Measurements from ENCODE around the gene GABPB2. TPM values are rescaled to one million over a fixed set of nuclear protein-coding genes. Genes with fewer than 3 reads are reported as not detected.

GABPB2 gene
- total and polyA plus RNA-seq, 8 donors, result 3.9 to 52.2 (median 6.6) TPM

DNA sequence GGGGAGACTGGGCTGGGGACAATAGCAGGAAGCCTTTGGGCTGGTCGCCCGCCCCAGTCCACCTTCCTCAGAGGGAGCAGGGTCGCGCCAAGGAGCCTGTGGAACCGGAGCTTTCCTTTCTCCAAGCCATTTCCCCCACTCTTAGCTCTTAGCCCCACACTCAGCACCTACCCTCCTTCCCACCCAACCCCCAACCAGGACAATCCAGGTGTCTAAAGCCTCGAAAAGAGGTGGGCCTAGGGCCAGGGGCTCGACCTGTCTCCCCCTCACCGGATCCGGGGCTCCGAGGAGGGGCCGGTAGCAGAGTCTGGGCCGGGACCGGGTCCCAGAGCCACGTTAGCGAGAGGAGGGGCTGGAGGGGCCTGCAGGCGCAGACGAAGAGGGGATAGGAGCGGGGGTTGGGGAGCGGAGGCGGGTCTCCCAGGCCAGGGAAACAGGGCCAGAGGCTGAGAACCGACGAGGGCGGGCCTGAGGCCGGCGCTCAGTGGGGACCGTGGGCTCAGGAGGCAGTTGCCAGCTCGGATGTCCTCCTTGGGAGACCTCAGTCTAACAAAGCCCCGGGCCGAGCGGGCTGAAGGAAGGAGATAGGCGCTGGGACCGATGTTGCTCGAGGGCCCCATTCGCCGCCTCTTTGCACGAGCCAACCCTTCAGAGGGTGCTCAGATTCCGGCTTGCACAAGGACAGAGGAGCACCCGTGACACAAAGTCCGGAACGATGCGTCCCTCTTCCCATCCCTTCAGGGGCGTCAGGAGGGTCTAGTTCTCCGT, 74.9 kb downstream of the GABPB2 start:
- H3K4me3 ChIP-seq, result peak overlapping the region; percentile 63 to 86 (median 80)
- peak overlapping the region in 4 of 5 donors; percentile 40 to 86 (median 72) for H3K27ac ChIP-seq
- H3K27me3 ChIP-seq, result peaks cover 0 to 12% (median 9%) of the 10 kb centered on the region in 3 donors
- WGBS, 5 donors, result 22 to 38% (median 28%) methylated on average over 31 to 43 of the region's 43 CpGs
- DNase-seq, result peak in 1 of 2 donors; percentile 58
- TF ChIP-seq POLR2AphosphoS5 (IDR thresholded peaks at IDR 0.05) (no peak), EP300 (IDR thresholded peaks at IDR 0.05) (no peak), POLR2A (IDR thresholded peaks at IDR 0.05) (no peak)
- TF ChIP-seq, protein P1, sequence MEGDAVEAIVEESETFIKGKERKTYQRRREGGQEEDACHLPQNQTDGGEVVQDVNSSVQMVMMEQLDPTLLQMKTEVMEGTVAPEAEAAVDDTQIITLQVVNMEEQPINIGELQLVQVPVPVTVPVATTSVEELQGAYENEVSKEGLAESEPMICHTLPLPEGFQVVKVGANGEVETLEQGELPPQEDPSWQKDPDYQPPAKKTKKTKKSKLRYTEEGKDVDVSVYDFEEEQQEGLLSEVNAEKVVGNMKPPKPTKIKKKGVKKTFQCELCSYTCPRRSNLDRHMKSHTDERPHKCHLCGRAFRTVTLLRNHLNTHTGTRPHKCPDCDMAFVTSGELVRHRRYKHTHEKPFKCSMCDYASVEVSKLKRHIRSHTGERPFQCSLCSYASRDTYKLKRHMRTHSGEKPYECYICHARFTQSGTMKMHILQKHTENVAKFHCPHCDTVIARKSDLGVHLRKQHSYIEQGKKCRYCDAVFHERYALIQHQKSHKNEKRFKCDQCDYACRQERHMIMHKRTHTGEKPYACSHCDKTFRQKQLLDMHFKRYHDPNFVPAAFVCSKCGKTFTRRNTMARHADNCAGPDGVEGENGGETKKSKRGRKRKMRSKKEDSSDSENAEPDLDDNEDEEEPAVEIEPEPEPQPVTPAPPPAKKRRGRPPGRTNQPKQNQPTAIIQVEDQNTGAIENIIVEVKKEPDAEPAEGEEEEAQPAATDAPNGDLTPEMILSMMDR (IDR thresholded peaks at IDR 0.05), result no peak
- H3K4me1 ChIP-seq, result peaks cover 9 to 52% (median 33%) of the 10 kb centered on the region in 4 donors
- no peaks in the 10 kb centered on the region for H3K36me3 ChIP-seq
- intact Hi-C loops (cut with DNase I; ENCODE audit: low total_unique reads), result no loop called here
- no peaks in the 10 kb centered on the region for H3K9me3 ChIP-seq

DNA sequence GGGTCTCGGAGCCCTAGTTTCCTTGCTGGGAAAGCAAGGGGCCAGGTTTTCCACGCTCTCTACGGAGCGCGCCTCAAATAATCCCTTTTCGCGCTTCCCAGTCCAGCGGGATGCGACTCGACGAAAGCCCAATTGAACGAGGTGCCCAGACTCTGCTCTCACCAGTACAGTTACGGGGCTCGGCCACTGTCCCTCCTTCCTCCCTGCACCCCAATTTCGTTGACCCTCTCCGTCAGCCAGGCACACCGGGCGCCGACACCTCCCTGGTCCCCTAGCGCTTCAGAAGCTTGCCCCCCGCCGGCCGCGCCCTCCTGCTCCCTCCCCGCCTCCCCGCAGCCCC, 75.5 kb downstream of the GABPB2 start:
- Histone ChIP-seq H3K27me3 (peaks cover 0 to 12% (median 9%) of the 10 kb centered on the region in 3 donors), H3K9me3 (no peaks in the 10 kb centered on the region), H3K4me3 (peak overlapping the region; percentile 63 to 86 (median 80)), H3K4me1 (peaks cover 9 to 52% (median 33%) of the 10 kb centered on the region in 4 donors), H3K27ac (peak overlapping the region; percentile 44 to 86 (median 64)), H3K36me3 (no peaks in the 10 kb centered on the region)
- 1% methylated on average over 16 to 26 of the region's 26 CpGs for WGBS, 5 donors
- intact Hi-C loops (cut with DNase I; ENCODE audit: low total_unique reads), result no loop called here
- no peak for DNase-seq
- TF ChIP-seq POLR2AphosphoS5 (IDR thresholded peaks at IDR 0.05), result no peak
- no peak for TF ChIP-seq POLR2A (IDR thresholded peaks at IDR 0.05)
- no peak for TF ChIP-seq EP300 (IDR thresholded peaks at IDR 0.05)
- TF ChIP-seq, protein P1 (IDR thresholded peaks at IDR 0.05), result no peak

DNA sequence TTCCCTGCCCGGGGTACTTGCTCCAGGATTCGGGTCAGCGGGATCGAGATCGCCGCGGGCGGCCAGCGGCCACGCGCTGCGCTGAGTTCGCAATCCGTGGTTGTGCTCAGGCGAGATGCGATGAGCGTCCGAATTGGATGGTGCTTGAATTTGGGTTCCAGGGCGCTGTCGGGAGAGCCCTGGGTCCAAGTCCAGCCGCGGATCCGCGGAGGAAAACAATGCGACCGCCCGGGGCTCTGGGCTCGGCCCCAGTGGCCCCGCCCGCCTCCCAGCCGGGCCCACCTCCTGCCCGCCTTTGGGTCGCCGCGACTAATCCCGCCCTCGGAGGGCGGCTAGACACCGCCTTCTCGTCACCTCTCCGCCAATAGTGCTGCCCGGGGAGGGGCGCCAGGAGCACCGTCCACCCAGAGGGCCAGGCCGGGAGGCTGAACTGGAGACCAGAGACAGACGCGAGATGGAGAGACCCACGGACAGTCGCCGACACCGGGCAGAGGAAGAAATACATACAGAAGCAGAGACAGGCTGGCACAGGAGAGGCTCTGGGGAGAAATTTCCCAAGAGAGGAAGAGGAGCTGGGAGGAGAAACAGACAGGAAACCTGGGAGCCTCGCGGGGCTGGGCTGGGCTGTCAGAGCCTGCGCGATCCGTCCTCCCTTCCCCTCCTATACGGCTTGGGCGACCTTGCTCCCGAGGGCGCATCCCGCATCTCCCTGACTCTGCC, 76.0 kb downstream of the GABPB2 start, which contains the start of gene SEMA6C:
SEMA6C (minus strand) TSS at position 220 of the 720 bp plus-strand sequence. CDS start 4,010 bp downstream, outside the sequence.
- WGBS, 5 donors, result 0 to 1% (median 0%) methylated on average over 17 to 61 of the region's 61 CpGs

DNA sequence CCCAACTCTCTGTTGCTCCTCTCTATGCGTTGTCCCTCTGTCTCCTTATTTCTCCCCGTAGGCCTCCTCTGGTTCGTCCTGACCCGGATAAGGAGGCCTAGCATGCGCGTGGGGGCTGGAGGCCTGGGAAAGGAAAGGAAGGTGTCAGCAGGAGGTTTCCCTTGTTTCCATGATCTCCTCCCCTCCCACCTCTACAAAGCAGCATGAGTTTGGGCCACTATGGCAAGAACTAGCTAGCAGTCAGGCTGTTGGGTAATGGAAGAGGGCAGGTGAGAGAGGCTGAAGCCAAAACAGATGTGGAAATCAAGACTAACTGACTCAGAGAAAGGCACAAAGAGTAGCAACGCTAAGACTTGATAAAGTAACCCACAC, 76.6 kb downstream of the GABPB2 start:
- WGBS, 5 donors, result 10 to 24% (median 20%) methylated on average over 7 of the region's 7 CpGs
- DNase-seq, result peak in 1 of 2 donors; percentile 47
- Histone ChIP-seq H3K36me3 (no peaks in the 10 kb centered on the region), H3K9me3 (no peaks in the 10 kb centered on the region), H3K4me3 (peak overlapping the region; percentile 63 to 86 (median 80)), H3K27me3 (peaks cover 0 to 12% (median 9%) of the 10 kb centered on the region in 3 donors), H3K27ac (peak overlapping the region; percentile 22 to 86 (median 64)), H3K4me1 (peaks cover 9 to 52% (median 33%) of the 10 kb centered on the region in 4 donors)
- intact Hi-C loops (cut with DNase I; ENCODE audit: low total_unique reads), result no loop called here
- no peak for TF ChIP-seq POLR2AphosphoS5 (IDR thresholded peaks at IDR 0.05)
- TF ChIP-seq, protein P1 (IDR thresholded peaks at IDR 0.05), result no peak

More for the DNA sequence above, 76.0 kb downstream of the GABPB2 start, which contains the start of gene SEMA6C:
- H3K9me3 ChIP-seq, result no peaks in the 10 kb centered on the region
- peaks cover 9 to 52% (median 33%) of the 10 kb centered on the region in 4 donors for H3K4me1 ChIP-seq
- peak; percentile 94 to 98 for DNase-seq
- H3K4me3 ChIP-seq, result peak within 1 kb of the TSS; percentile 63 to 86 (median 80)
- H3K36me3 ChIP-seq, result no peaks in the 10 kb centered on the region
- intact Hi-C loops (cut with DNase I; ENCODE audit: low total_unique reads), result no loop called here
- H3K27me3 ChIP-seq, result peaks cover 0 to 12% (median 9%) of the 10 kb centered on the region in 3 donors
- TF ChIP-seq POLR2AphosphoS5 (IDR thresholded peaks at IDR 0.05), result peak; percentile 57 to 81 (median 72)
- TF ChIP-seq POLR2A (IDR thresholded peaks at IDR 0.05), result no peak
- peak within 1 kb of the TSS; percentile 44 to 86 (median 64) for H3K27ac ChIP-seq

Data from stomach (tissue), 9 donors.